HCT116 (cell line): ENCODE measurements around the gene NR2C2. TPM values are rescaled to one million over a fixed set of nuclear protein-coding genes. Genes with fewer than 3 reads are reported as not detected.

Experiments used
- ATAC-seq: fragments of 200-7000 bp; cut with Tn5 transposase; 2 replicates; pipeline ENCODE4 v1.9.1; 2020; ENCODE audit warnings: mild to moderate bottlenecking, moderate library complexity
- BruUV-seq: library from RNA; stranded (reverse); fragments of 400-500 nt; replicated peaks from 2 replicates; lab custom pipeline; 2021; lab: Mats Ljungman, UMichigan
- CTCF ChIA-PET: fragments of 300-600 bp; sonication (Branson Sonifier 250); formaldehyde crosslinking; loops from one replicate; lab custom pipeline; 2021; ENCODE audit warnings: antibody characterized with exemption; lab: Charles Lee
- POLR2A ChIA-PET: fragments of 300-600, 350-600 bp; sonication (Branson Sonifier 250); formaldehyde crosslinking; loops from one replicate; lab custom pipeline; 2021; ENCODE audit warnings: antibody characterized with exemption; lab: Charles Lee
- RAD21 ChIA-PET, 2 experiments: fragments of 300-600 bp; sonication (Branson Sonifier 250); formaldehyde crosslinking; loops; one replicate each; lab custom pipeline; 2023; ENCODE audit warnings: low total read pairs in 2 of 2; ENCODE audit not compliant: uncharacterized antibody in 2 of 2, unreplicated experiment in 2 of 2, low non-redundant PET in 1 of 2; lab: Charles Lee
- DNase-seq: peaks from one replicate; pipeline ENCODE4 v3.0.0-alpha.2; 2010; ENCODE audit warnings: low read depth, low spot score
- H2AFZ ChIP-seq: fragments of 200-600 bp; shearing (Covaris generic), sonication (generic); 2 replicates; pipeline ENCODE4 v1.6.1; 2017; ENCODE audit warnings: low read depth, mixed run types, mixed read lengths, antibody characterized with exemption, low read length; ENCODE audit not compliant: poor library complexity, severe bottlenecking
- H3K27ac ChIP-seq: 2 replicates; pipeline ENCODE4 v1.5.1; 2012; ENCODE audit warnings: low read depth, low read length
- H3K27me3 ChIP-seq: fragments of 200-600 bp; sonication (generic); 2 replicates; pipeline ENCODE4 v1.6.1; 2016; ENCODE audit warnings: mixed run types, low read length, mixed read lengths; ENCODE audit not compliant: insufficient read depth
- H3K36me3 ChIP-seq, 2 experiments: fragments of 200-500 bp in 1 of 2; fragments of 200-600 bp in 1 of 2; sonication (Bioruptor generic) in 1 of 2; sonication (generic) in 1 of 2; 2 replicates each; pipeline versions ENCODE4 v1.5.1 to v1.6.1; 2014 to 2016; ENCODE audit warnings: low read length in 2 of 2, inconsistent platforms in 1 of 2, mixed read lengths in 1 of 2, mixed run types in 1 of 2; ENCODE audit not compliant: insufficient read depth in 2 of 2, control insufficient read depth in 1 of 2
- H3K4me1 ChIP-seq, 2 experiments: fragments of 200-600 bp in 1 of 2; sonication (generic) in 1 of 2; 2 replicates each; pipeline versions ENCODE4 v1.5.1 to v1.6.1; 2012 to 2017; ENCODE audit warnings: low read length in 2 of 2, inconsistent platforms in 1 of 2, mild to moderate bottlenecking in 1 of 2, mixed read lengths in 1 of 2, mixed run types in 1 of 2, moderate library complexity in 1 of 2; ENCODE audit not compliant: insufficient read depth in 2 of 2, control insufficient read depth in 1 of 2
- H3K4me2 ChIP-seq: fragments of 200-600 bp; sonication (generic); 2 replicates; pipeline ENCODE4 v1.6.1; 2017; ENCODE audit warnings: mixed run types, low read length, mixed read lengths
- H3K4me3 ChIP-seq, 2 experiments: fragments of 200-600 bp in 1 of 2; sonication (generic) in 1 of 2; replicated peaks in 1 of 2; 2 replicates each; pipeline ENCODE4 v1.5.1; 2011 to 2016; ENCODE audit warnings: low read length in 2 of 2, control low read depth in 1 of 2, low read depth in 1 of 2, mild to moderate bottlenecking in 1 of 2, mixed read lengths in 1 of 2, mixed run types in 1 of 2
- H3K79me2 ChIP-seq: fragments of 200-600 bp; sonication (generic); 2 replicates; pipeline ENCODE4 v1.6.1; 2017; ENCODE audit warnings: mild to moderate bottlenecking, mixed run types, low read length, moderate library complexity, mixed read lengths; ENCODE audit not compliant: insufficient read depth
- H3K9ac ChIP-seq: fragments of 200-600 bp; sonication (generic); 2 replicates; pipeline ENCODE4 v1.6.1; 2016; ENCODE audit warnings: low read length, mixed read lengths
- H3K9me2 ChIP-seq: fragments of 200-600 bp; sonication (generic), shearing (Covaris generic); 2 replicates; pipeline ENCODE4 v1.6.1; 2017; ENCODE audit warnings: mixed run types, mild to moderate bottlenecking, moderate library complexity; ENCODE audit not compliant: insufficient read depth
- H3K9me3 ChIP-seq, 2 experiments: fragments of 200-500 bp in 1 of 2; fragments of 200-600 bp in 1 of 2; sonication (Bioruptor generic) in 1 of 2; sonication (generic) in 1 of 2; 2 replicates each; pipeline ENCODE4 v1.6.1; 2014 to 2017; ENCODE audit warnings: low read length in 2 of 2, mixed read lengths in 2 of 2, inconsistent platforms in 1 of 2, low read depth in 1 of 2, mild to moderate bottlenecking in 1 of 2, mixed run types in 1 of 2, moderate library complexity in 1 of 2; ENCODE audit not compliant: control insufficient read depth in 1 of 2, insufficient read depth in 1 of 2
- H4K20me1 ChIP-seq: fragments of 200-600 bp; sonication (generic), shearing (Covaris generic); 2 replicates; pipeline ENCODE4 v1.6.1; 2017; ENCODE audit warnings: mixed run types, mild to moderate bottlenecking, moderate library complexity; ENCODE audit not compliant: insufficient read depth
- CBX3 ChIP-seq: IDR thresholded peaks from 2 replicates; pipeline ENCODE4 v1.6.1; 2012; ENCODE audit warnings: low read depth
- CEBPB ChIP-seq: IDR thresholded peaks from 2 replicates; pipeline ENCODE4 v1.6.1; 2012; ENCODE audit warnings: low read depth
- CTCF ChIP-seq, 3 experiments: fragments of 200-600 bp in 1 of 3; sonication (generic) in 1 of 3; IDR thresholded peaks in 2 of 3; conservative IDR thresholded peaks in 1 of 3; 2 replicates each; pipeline ENCODE4 v1.5.1; 2012 to 2017; ENCODE audit warnings: low read depth in 2 of 3, low read length in 2 of 3, antibody characterized with exemption in 1 of 3, borderline replicate concordance in 1 of 3, control low read depth in 1 of 3, mild to moderate bottlenecking in 1 of 3, mixed read lengths in 1 of 3, mixed run types in 1 of 3, moderate library complexity in 1 of 3; ENCODE audit not compliant: insufficient read depth in 1 of 3
- EGR1 ChIP-seq: IDR thresholded peaks from 2 replicates; pipeline ENCODE4 v1.6.1; 2012; ENCODE audit warnings: low read depth
- FOSL1 ChIP-seq: IDR thresholded peaks from 2 replicates; pipeline ENCODE4 v1.6.1; 2012; ENCODE audit warnings: low read depth
- JUND ChIP-seq: IDR thresholded peaks from 2 replicates; pipeline ENCODE4 v1.6.1; 2012
- MAX ChIP-seq: IDR thresholded peaks from 2 replicates; pipeline ENCODE4 v1.6.1; 2012
- POLR2AphosphoS5 ChIP-seq: IDR thresholded peaks from 2 replicates; pipeline ENCODE4 v1.6.1; 2011; ENCODE audit warnings: mild to moderate bottlenecking, low read depth, low read length, moderate library complexity
- REST ChIP-seq: IDR thresholded peaks from 2 replicates; pipeline ENCODE4 v1.6.1; 2012; ENCODE audit warnings: low read depth
- SIN3A ChIP-seq: IDR thresholded peaks from 2 replicates; pipeline ENCODE4 v1.6.1; 2012; ENCODE audit warnings: low read depth
- SP1 ChIP-seq: IDR thresholded peaks from 2 replicates; pipeline ENCODE4 v1.6.1; 2012; ENCODE audit warnings: low read depth
- TCF7L2 ChIP-seq: IDR thresholded peaks from 2 replicates; pipeline ENCODE4 v1.7.0; 2011; ENCODE audit warnings: borderline replicate concordance, inconsistent platforms; ENCODE audit not compliant: insufficient read depth, insufficient read length; ENCODE audit errors: extremely low read depth
- YY1 ChIP-seq: IDR thresholded peaks from 2 replicates; pipeline ENCODE4 v1.6.1; 2011; ENCODE audit warnings: low read length, low read depth, moderate library complexity, mild to moderate bottlenecking; ENCODE audit not compliant: insufficient replicate concordance; ENCODE audit errors: extremely low read depth
- ZBTB33 ChIP-seq: IDR thresholded peaks from 2 replicates; pipeline ENCODE4 v1.6.1; 2011; ENCODE audit warnings: mild to moderate bottlenecking, low read length, moderate library complexity; ENCODE audit not compliant: insufficient replicate concordance; ENCODE audit errors: extremely low read depth
- ZFX ChIP-seq: fragments of 450-650 bp; IDR thresholded peaks from 2 replicates; pipeline ENCODE4 v1.6.1; 2017
- ZNF274 ChIP-seq: fragments of 200-500 bp; sonication (Bioruptor generic); IDR thresholded peaks from 2 replicates; pipeline ENCODE4 v1.6.1; 2014; ENCODE audit warnings: mild to moderate bottlenecking, low read depth, low read length, inconsistent platforms
- intact Hi-C: fragments of 100-400 bp; cut with micrococcal nuclease; formaldehyde crosslinking; loops from 2 replicates; pipeline ENCODE4 v1.10.0; 2022
- total RNA-seq: library from RNA; stranded (reverse); gene quantifications from one replicate; pipeline ENCODE4 v1.2.1, GENCODE V29; 2021; ENCODE audit not compliant: unreplicated experiment

Gene NR2C2
- total RNA-seq, 1 experiment from 2014 or later = 45.0 TPM

- intact Hi-C loops = loop anchor here (5.0 kb wide), 1 partner anchor 114 kb away; no protein-coding TSS in a partner anchor
- ATAC-seq = 0 out of 2 replicates have a peak, but pooled peaks have one; percentile 20
Observed at GRCh38 chr3:15040844-15041243, 93.5 kb downstream of the NR2C2 start.

More at GRCh38 chr3:15040844-15041243, 93.5 kb downstream of the NR2C2 start:
- DNase-seq = no peak
- Histone ChIP-seq H2AFZ (no peak overlapping the region), H4K20me1 (no peaks in the 10 kb centered on the region), H3K4me1 (no peaks in the 10 kb centered on the region), H3K79me2 (peaks cover 3% of the 10 kb centered on the region; the same call in 1 of the 2 replicates), H3K9ac (no peak overlapping the region), H3K9me3 (no peaks in the 10 kb centered on the region), H3K27me3 (no peaks in the 10 kb centered on the region), H3K36me3 (peaks cover 42 to 65% of the 10 kb centered on the region in 2 experiments), H3K9me2 (no peaks in the 10 kb centered on the region), H3K4me2 (no peak overlapping the region), H3K27ac (no peak overlapping the region), H3K4me3 (no peak overlapping the region)
- ChIA-PET RAD21 (no interaction called here), POLR2A (no interaction called here), CTCF (no interaction called here)
- TF ChIP-seq MAX (no peak), CBX3 (no peak), FOSL1 (no peak), TCF7L2 (no peak), SIN3A (no peak), ZBTB33 (no peak), POLR2AphosphoS5 (no peak), ZNF274 (no peak), SP1 (no peak), ZFX (no peak), EGR1 (no peak), CEBPB (no peak), YY1 (no peak), CTCF (IDR thresholded peaks at IDR 0.05 in 2 of 3, conservative IDR thresholded peaks at IDR 0.05 in 1 of 3; ENCODE audit: borderline replicate concordance in 1 of 3, insufficient read depth in 1 of 3, low read depth in 2 of 3, low read length in 2 of 3) (no peak), REST (no peak), JUND (no peak)
- BruUV-seq = no TSS peak
